ENCODE results near the gene TREH.
"Not testable (repeated sequence)": the region's sequence is repeated elsewhere in the genome, so short reads cannot be mapped to it uniquely, and the experiment has no call there.

TREH gene

DNA sequence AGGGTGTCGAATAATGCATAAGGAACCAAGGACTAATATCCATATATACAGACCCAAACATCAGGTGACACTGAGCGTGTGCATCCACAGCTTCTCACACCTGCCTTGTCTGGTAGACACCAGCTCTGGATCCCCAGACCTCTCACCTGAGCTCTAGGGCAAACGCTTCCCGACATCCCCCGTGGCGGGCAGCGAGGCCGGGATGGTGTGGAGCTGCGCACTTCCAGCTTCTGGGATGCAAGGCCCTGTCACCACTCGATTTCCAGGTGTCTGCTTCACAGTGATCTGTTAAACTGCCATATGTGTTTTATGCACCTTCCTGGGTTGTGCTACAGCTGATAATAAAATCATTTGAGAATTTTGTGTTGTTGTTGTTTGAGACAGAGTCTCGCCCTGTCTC lies 15.3 kb upstream of the TREH start:
- DNase-seq = no peak

DNA sequence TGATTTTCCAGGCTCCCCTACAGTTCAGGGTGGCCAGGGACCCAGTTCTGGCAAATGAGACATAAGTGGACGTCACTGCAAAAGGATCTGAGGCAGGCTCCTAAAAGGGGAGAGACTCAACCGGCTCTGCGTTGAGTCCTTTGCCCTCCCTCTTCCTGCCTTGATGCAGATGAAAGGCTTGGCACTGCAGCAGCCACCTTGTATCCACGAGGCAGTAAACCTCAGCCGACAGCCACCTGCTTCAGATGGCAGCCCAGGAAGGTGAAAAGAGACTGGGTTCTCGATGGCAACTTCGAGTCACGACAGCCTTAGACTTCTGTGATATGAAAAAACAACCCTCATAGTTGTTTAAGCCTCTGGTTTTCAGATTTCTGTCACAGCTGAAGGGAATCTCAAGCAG lies 14.7 kb upstream of the TREH start:
- DNase-seq = no peak

DNA sequence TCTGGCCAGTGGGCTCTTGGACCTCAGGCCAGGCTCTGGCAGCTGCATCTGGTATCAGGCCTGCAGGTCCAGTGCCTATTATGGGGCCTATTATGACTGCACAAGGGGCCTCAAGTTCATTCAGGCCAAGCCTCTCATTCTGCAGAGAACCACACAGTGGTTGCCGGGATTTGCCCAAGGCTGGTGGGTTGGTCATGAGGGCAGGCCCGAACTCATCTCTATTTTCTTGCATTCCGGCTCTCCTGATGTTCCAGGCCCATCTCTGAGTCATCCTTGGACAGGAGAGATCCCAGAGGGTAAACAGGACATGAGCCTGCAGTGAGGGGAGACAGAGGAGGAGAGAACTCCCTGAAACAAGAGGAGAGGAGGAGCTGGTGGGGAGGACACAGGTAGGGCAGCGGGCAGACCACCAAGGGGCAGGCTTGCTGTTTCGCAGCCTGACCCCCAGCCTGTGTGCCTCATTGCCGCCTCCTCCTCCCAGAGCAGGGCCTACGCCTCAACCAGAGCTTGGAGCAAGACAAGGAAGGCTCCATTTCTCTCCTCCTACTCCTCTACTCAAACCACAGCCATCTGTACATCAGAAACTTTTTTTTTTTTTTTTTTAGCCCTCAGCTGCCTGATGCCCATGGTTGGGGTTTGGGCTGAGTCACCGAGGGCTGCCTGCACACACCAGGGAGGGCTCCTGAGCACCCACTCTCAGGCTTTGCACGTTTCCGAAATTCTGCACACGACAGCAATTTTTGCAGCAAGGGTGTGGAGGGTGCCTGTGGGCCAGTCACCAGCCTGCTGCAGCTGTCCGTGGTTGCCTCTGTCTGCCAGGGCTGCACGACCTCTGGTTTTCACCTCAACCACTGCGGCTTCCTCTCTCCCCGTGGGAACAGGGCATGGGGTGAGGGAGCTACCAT lies 12.7 kb upstream of the TREH start:
- no peak for DNase-seq

DNA sequence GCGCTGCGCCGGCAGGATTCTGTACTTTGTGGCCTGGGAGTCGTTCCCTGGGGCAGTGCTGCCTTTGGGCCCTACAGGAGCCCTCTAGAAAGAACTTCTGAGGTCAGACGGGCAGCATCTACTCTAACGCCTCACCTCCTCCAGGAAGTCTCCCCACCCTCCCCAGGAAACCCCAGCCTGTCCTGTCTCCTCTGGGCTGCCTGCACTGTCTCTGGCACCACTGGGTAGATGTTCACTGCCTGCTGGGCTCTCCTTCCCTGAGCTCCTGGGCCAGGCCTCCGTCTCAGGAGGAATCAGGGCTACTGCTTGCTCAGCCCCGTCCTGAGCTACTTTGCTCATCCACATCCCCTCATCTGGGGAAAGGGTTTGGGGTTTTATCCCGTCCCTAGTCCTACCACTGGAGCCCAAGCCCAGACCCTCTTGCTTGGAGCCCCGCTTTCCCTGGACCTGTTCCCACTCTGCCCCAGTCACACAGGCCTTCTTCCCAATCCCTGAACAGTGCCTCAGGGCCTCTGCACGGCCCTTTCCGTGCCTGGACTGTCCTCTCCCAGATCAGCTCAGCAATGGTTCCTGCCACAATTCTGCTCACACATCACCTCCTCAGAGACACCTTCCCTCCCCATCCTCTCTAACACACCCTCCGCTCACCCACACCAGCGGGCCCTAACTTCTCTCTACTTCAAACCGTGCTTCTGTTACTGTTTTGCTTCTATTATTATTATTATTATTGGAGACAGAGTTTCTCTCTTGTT lies 11.3 kb upstream of the TREH start:
- DNase-seq = no peak

DNA sequence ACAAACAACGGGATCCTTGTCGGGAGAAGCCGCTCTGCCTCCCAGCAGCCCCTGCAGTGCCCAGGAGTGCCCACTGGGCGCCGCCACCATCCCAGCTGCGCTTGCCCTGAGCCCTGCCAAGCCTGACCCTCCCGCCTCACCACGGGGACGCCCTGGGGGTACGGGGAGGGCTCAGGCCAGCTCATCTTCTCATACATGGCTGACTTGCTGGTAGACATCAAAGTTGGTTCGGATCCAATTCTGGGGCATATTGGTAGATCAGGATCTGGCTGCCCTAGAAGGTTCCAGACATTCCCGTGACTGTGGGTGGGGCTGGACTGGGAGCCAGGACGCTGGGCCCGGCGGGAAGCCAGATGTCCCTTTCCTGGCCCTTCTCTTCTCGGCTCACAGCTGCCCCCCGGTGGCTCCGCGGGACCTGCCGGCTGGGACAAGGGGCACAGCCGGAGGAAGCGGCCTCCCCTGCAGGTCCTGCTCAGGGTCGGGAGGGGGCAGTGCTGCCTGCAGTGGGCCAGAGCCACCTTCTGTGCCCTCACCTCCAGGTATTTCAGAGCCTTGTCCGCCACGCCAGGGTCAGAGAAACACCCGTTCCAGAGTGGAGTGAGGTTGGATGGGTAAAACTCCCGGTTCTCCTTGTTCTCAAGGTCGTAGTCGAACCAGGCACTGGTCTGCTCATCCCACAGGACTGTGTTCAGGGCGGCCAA lies 10.6 kb upstream of the TREH start:
- peak; percentile 92 for DNase-seq

DNA sequence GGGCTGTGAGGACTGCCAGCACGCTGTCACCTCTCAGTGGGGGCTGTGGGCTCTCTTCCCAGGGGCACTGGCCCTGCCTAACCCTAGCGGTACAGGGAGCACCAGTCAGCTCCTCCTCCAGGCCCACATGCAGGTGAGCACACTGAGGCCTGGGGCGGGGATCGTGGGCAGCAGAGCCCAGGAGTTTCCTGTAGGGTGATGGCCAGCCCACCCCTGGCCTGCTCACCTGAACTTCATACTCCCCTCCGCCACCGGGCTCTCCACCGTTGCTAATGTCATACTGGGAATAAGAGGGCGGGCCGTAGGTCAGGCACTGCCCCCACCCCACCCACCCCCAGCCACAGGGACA lies 10.0 kb upstream of the TREH start:
- no peak for DNase-seq

DNA sequence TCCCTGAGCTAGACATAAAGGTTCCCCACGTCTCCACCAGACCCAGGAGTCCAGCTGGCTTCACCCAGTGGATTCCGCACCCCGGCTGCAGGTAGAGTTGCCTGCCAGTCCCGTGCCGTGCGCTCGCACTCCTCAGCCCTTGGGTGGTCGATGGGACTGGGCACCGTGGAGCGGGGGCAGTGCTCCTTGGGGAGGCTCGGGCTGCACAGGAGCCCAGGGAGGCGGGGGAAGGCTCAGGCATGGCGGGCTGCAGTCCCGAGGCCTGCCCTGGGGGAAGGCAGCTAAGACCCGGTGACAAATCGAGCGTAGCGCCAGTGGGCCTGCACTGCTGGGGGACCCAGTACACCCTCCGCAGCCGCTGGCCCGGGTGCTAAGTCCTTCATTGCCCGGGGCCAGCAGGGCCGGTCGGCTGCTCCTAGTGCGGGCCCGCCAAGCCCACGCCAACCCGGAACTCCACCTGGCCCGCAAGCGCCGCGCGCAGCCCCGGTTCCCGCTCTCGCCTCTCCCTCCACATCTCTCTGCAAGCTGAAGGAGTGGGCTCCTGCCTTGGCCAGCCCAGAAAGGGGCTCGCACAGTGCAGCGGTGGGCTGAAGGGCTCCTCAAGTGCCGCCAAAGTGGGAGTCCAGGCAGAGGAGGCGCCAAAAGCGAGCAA lies 9.5 kb upstream of the TREH start:
- no peak for DNase-seq

DNA sequence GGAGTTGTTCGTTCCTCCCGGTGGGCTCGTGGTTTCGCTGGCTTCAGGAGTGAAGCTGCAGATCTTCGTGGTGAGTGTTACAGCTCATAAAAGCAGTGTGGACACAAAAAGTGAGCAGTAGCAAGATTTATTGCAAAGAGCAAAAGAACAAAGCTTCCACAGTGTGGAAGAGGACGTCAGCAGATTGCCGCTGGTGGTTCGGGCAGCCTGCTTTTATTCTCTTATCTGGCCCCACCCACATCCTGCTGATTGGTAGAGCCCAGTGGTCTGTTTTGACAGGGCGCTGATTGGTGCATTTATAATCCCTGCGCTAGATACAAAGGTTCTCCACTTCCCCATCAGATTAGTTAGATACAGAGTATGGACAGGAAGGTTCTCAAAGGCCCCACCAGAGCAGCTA lies 8.9 kb upstream of the TREH start:
- DNase-seq = not testable (repeated sequence)

DNA sequence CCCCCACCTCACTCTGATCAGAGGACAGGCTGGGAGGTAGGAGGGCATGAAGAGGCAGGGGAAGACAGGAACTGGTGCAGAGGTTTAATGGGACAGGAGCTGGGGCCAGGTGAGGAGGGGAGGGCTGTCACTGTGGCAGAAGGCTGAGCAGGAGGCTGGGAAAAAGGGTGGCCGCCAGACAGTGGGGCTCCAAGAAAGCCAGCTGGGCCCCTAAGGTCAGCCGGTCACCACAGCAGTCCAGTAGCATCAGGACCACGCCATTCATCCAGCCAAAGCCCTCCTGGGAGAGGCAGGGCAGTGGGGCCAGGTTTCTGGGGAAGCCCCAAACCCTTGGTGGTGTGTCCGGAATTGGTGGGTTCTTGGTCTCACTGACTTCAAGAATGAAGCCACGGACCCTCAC lies 8.5 kb upstream of the TREH start:
- no peak for DNase-seq

DNA sequence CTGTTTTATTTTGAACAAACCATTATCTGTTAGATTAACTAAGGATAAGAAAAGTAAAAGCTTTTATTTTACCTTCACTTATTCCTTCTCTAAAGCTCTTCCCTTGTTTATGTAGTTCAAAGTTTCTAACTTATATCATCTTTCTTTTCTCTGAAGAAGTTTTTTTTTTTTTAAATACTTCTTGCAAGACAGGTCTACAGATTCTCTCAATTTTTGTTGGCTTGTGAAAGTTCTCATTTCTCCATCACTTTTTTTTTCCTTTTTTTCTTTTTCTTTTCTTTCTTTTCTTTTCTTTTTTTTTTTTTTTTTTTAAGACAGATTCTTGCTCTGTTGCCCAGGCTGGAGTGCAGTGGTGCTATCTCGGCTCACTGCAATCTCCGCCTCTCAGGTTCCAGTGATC lies 4.7 kb upstream of the TREH start:
- no peak for DNase-seq

DNA sequence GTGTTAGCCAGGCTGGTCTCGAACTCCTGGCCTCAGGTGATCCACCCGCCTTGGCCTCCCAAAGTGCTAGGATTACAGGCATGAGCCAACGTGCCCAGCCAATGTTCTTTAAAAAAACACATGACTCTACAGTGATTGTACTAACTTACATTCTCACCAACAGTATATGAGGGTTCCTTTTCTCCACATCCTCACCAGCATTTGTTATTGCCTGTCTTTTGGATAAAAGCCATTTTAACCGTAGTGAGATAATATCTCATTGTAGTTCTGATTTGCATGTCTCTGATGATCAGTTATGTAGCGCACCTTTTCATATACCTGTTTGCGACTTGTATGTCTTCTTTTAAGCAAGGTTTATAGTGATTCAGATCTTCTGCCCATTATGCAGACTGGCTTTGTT lies 3.5 kb upstream of the TREH start:
- DNase-seq = not testable (repeated sequence)

DNA sequence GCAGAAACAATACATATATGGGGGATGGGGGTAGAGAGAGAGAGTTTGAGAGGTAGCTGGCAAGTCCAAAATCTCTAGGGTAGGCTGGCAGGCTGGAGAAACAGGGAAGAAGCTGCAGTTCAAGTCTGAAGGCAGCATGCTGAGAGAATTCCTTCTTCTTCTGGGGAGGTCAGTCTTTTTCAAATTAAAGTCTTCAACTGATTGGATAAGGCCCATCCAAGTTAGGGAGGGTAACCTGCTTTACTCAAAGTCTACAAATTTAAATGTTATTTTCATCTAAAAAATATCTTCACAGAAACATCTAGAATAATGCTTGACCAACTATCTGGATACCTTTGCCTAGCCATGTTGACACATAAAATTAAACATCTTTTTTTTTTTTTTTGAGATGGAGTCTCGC lies 2.9 kb upstream of the TREH start:
- no peak for DNase-seq

DNA sequence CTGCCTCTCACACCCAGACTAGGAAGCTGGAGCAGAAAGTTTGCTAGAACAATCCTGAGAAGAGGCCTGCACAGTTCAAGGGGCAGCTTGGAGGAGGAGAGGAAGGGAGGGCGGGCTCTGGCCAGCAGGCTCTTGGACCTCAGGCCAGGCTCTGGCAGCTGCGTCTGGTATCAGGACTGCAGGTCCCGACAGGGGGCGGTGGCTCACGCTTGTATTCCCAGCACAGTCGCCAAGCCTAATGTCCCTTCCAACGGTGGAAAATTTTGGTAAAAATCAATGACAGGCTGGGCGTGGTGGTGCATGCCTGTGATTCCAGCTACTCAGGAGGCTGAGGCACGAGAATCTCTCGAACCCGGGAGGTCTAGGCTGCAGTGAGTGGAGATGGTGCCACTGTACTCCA lies 542 bp downstream of the TREH start:
- not testable (repeated sequence) for DNase-seq

DNA sequence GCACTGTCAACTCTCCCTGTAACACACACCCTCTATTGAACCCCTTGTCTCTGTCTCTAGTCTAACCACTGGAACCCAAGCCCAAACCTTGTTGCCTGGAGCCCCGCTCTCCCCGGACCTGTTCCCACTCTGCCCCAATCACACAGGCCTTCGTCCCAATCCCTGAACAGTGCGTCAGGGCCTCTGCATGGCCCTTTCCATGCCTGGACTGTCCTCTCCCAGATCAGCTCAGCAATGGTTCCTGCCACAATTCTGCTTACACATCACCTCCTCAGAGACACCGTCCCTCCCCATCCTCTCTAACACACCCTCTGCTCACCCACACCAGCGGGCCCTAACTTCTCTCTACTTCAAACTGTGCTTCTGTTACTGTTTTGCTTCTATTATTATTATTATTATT lies 1.5 kb downstream of the TREH start:
- no peak for DNase-seq

DNA sequence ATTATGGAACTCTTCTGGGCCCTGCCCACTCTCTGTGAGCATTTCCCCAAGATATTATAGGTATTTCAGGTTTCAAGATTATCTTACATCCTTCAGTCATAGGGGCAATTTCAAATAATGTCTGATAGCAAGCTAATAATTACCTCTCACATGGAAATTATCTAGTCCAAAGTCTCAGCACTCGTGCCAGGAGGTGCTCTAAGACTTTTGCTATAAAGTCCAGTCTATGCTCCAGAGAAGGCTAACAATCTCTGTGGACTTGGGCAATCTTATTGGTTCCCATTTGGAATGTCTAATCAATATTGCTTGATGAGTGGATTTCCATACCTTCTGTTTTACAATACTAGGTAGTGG lies 5.4 kb downstream of the TREH start:
- no peak for DNase-seq

DNA sequence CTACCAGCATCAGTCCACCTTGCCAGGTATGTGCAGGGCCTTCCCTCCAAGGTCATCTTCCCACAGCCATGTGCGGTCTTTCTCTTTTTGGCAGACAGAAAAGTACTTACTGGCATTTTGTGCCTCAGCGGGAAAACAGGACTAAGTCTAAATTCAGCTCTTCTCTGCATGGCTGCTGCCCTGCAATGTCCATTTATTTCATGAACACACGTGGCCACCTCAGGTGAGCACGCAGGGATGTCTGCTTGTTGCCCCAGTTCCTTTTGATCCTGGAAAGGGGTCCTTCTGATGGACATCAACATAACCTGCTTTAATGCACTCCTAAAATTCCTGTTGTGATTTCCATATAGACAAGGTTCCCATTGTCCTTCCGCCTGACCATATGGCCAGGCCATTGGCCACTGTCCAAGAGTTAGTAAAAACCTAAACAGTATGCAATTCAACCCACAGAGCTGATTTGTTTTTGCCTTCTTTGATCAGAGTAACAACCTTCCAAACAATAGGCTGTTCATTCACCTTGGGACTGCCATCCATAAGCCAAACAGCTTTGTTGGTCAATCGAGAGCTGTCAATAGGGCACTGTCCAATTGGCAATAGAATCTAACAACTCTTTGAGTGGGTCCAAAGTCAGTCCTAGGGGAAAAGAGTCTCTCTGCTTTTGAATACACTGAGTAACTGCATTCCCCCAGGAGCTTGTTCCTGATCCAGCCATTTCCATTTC lies 5.9 kb downstream of the TREH start:
- no peak for DNase-seq

DNA sequence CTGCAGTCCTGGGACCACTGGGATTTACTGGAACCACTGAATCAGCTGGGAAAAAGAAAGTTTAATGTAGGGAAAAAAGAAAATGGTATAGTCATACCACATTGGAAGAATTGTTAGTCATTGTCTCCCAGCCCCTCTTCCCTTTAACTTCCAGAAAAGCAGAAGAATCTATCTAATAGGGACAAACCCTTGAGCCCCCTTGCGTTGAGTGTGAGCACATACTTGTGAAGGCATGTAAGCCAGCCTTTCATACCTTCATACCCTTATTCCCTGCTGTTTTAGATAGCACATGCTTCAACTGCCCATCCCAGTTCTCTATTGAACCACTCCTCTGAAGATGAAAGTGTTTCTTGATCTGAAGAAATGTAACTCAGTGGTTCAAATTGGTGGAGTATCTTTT lies 6.6 kb downstream of the TREH start:
- no peak for DNase-seq

DNA sequence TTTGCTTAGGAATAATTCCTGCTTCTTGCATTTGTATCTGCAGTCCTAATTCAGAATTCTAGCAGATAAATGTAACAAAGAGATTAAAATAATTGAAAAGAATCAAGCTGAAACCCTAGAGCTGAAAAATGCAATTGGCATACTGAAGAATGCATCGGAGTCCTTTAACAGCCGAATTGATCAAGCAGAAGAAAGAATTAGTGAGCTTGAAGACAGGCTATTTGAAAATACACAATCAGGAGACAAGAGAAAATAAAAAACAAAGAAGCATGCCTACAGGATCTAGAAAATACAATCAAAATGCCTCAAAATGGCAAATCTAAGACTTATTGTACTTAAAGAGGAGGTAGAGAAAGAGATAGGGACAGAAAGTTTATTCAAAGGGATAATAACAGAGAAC lies 8.2 kb downstream of the TREH start:
- no peak for DNase-seq

DNA sequence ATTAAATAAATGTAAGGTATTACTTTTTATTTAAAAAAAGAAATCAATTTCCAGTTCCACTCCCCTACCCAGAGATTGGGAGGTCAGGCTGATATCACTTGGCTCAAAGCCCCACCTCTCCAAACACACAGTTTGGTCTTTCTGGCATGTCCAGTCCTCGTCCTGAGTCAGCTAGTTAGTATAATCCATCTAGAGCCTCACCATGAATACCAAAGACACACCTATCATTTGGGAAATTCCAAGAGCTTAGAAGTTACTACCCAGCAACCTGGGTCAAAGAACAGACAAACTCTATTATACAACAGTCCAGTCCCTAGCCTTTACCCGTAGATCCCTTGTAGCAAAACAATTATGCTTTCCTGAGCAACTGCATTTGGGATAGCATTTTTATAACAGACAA lies 9.4 kb downstream of the TREH start:
- DNase-seq = no peak

DNA sequence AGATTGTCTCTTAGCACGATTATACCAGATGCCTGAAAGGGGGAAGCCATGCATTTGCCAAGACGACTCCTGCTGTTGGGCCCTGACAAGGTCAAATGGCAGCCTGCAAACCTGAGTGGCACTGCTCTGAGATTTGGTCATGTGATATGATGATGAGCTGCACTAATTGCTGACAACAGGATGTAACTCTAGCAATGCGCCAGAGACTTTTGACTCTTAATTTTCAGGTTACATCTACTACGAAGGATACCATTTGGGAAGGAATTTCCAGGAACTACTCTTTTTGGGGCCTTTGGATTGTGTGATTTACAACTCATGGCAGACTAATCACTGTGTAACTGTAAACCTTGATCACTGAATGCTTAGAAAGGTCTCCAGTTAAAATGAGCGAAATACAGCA lies 13.1 kb downstream of the TREH start:
- DNase-seq = no peak

DNA sequence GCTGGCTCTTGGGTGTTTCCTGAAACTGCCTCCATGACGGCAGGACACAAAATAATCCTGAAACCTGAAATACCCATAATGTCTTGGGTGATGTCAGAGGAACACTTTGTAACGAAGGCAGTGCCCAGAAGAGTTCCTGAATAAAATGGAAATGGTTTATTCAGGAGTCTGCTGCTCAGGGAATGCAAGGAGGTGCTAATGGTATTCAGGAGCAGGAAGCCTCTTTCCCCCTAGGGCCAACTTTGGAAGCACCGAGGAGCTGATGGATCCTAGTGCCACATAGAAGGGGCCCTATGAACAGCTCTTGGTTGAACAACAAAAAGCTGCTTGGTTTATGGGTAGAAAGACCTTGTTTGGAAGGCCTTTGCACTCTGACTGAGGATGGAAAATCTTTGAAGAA lies 15.5 kb downstream of the TREH start:
- DNase-seq = no peak

DNA sequence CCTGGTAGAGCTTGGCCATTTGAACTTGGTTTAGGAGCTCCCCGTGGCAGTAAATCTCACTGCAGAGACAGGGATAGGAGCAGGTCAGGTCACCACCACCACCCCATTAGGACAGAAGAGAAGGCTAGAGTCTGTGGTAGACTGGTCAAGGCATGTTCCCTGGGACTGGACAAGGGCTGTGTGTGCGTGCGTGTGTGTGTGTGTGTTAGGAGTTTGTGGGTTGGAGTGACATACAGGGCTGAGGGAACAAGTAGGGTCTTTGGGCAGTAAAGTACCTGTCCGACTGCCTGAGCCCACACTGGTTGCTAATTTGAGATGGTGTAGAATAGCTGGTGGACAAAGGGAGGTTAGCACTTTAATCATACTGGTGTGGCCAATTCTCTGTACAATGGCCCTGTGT lies 16.1 kb downstream of the TREH start:
- DNase-seq = no peak

All from KG1 (cell line).